Measurements from ENCODE around the gene POU2F2. TPM values are rescaled to one million over a fixed set of nuclear protein-coding genes. Genes with fewer than 3 reads are reported as not detected.

Gene POU2F2
- total and polyA plus RNA-seq, 9 of the 15 experiments (the other 6 are each of a cell fraction or from before 2014, with no cell fraction given): 0.03 to 0.68 (median 0.14) TPM

- ChIA-PET CTCF (ENCODE audit: low intra/inter-chr PET ratio) (no interaction called here), POLR2A (interaction anchor here (0.6 to 1.0 kb wide), 2 partner anchors 28 to 313 kb away, joined by 3 to 5 read pairs; no protein-coding TSS in a partner anchor)
- no peak overlapping the region for H3K27ac ChIP-seq (ENCODE audit: extremely low read depth, low read depth, low read length)
- TF ChIP-seq MTF1 (CRISPR knock-in tag; IDR thresholded peaks at IDR 0.05; ENCODE audit: borderline replicate concordance) (no peak), L3MBTL2 (IDR thresholded peaks at IDR 0.05) (0 out of 2 replicates have a peak, but pooled peaks have one; percentile 42)
- DNase-seq (ENCODE audit: extremely low read depth in 1 of 4, low spot score in 3 of 4) (no peak), FAIRE-seq (no peak), ATAC-seq (no peak)
- intact Hi-C loops (cut with micrococcal nuclease): no loop called here
- H4K20me1 ChIP-seq (replicated peaks; ENCODE audit: control insufficient read depth, insufficient read depth, low read length): no peaks in the 10 kb centered on the region
- H3K36me3 ChIP-seq (ENCODE audit: control insufficient read depth, insufficient read depth, low read length): no peaks in the 10 kb centered on the region
- H3K27me3 ChIP-seq (ENCODE audit: control insufficient read depth in 2 of 2, insufficient read depth in 2 of 2, low read length in 2 of 2): peaks cover 2 to 18% of the 10 kb centered on the region in 2 experiments; a peak in 3 of 5 replicates
- 0 out of 2 replicates have a peak overlapping the region, but pooled peaks have one; percentile 66 for H2AFZ ChIP-seq (ENCODE audit: low read depth, low read length)
- 45% methylated on average over 28 of the region's 36 CpGs for WGBS (ENCODE audit: insufficient coverage, low coverage, missing lambda C conversion rate)
- H3K4me3 ChIP-seq: no peak overlapping the region
- peaks cover 0 to 34% of the 10 kb centered on the region in 2 experiments; a peak in 4 of 5 replicates for H3K4me1 ChIP-seq (replicated peaks in 1 of 2; ENCODE audit: control insufficient read depth in 2 of 2, insufficient read depth in 2 of 2, low read length in 2 of 2)
- in situ Hi-C loops (cut with MboI): no loop called here
- H3K79me2 ChIP-seq (ENCODE audit: control insufficient read depth, insufficient read depth, low read length): no peaks in the 10 kb centered on the region
- no TSS peak for BruUV-seq (replicated peaks)
- no peaks in the 10 kb centered on the region for H3K9me1 ChIP-seq (ENCODE audit: control insufficient read depth, insufficient read depth, low read length)
- no peak overlapping the region for H3K4me2 ChIP-seq (ENCODE audit: insufficient read depth, low read length)
- no peaks in the 10 kb centered on the region for H3K9me3 ChIP-seq (replicated peaks; ENCODE audit: control insufficient read depth, insufficient read depth, low read depth, low read length)
- H3K9ac ChIP-seq (ENCODE audit: insufficient read depth in 1 of 2, low read depth in 2 of 2, low read length in 2 of 2): peak overlapping the region in 1 of 2 experiments; percentile 19; a peak in 1 of 4 replicates
Observed at GRCh38 chr19:42095142-42095813, 37.0 kb downstream of the POU2F2 start.

- no peaks in the 10 kb centered on the region for H4K20me1 ChIP-seq (replicated peaks; ENCODE audit: control insufficient read depth, insufficient read depth, low read length)
- FAIRE-seq (no peak), DNase-seq (ENCODE audit: extremely low read depth in 1 of 4, low spot score in 3 of 4) (no peak), ATAC-seq (no peak)
- peak overlapping the region in 1 of 2 experiments; percentile 19; a peak in 2 of 4 replicates for H3K9ac ChIP-seq (ENCODE audit: insufficient read depth in 1 of 2, low read depth in 2 of 2, low read length in 2 of 2)
- CTCF ChIA-PET (ENCODE audit: low intra/inter-chr PET ratio): no interaction called here
- no peaks in the 10 kb centered on the region for H3K9me3 ChIP-seq (replicated peaks; ENCODE audit: control insufficient read depth, insufficient read depth, low read depth, low read length)
- peaks cover 2 to 18% of the 10 kb centered on the region in 2 experiments; a peak in 3 of 5 replicates for H3K27me3 ChIP-seq (ENCODE audit: control insufficient read depth in 2 of 2, insufficient read depth in 2 of 2, low read length in 2 of 2)
- TF ChIP-seq PTRF (tag; IDR thresholded peaks at IDR 0.05) (no peak), TOE1 (IDR thresholded peaks at IDR 0.05; ENCODE audit: borderline replicate concordance) (no peak), TOE1 (CRISPR knock-in tag; IDR thresholded peaks at IDR 0.05; ENCODE audit: borderline replicate concordance, low read depth) (no peak), ETV1 (tag; conservative IDR thresholded peaks at IDR 0.05; ENCODE audit: low read depth) (0 out of 2 replicates have a peak, but pooled peaks have one; percentile 8), RCOR1 (IDR thresholded peaks at IDR 0.05; ENCODE audit: borderline replicate concordance in 1 of 2, low read depth in 2 of 2, low read length in 2 of 2) (no peak)
- 14% methylated on average over 3 of the region's 4 CpGs for WGBS (ENCODE audit: insufficient coverage, low coverage, missing lambda C conversion rate)
- in situ Hi-C loops (cut with MboI) (no loop called here), intact Hi-C loops (cut with micrococcal nuclease) (no loop called here)
- peaks cover 0 to 34% of the 10 kb centered on the region in 2 experiments; a peak in 4 of 5 replicates for H3K4me1 ChIP-seq (replicated peaks in 1 of 2; ENCODE audit: control insufficient read depth in 2 of 2, insufficient read depth in 2 of 2, low read length in 2 of 2)
- H3K27ac ChIP-seq (ENCODE audit: extremely low read depth, low read depth, low read length): no peak overlapping the region
- H3K36me3 ChIP-seq (ENCODE audit: control insufficient read depth, insufficient read depth, low read length): no peaks in the 10 kb centered on the region
- BruUV-seq (replicated peaks): no TSS peak
- H3K4me2 ChIP-seq (ENCODE audit: insufficient read depth, low read length): no peak overlapping the region
- POLR2A ChIA-PET: interaction anchor here (1.1 kb wide), 1 partner anchor 15 kb away, joined by 3 read pairs; no protein-coding TSS in a partner anchor
- H2AFZ ChIP-seq (ENCODE audit: low read depth, low read length): no peak overlapping the region; the same call in 1 of the 2 replicates
- H3K9me1 ChIP-seq (ENCODE audit: control insufficient read depth, insufficient read depth, low read length): no peaks in the 10 kb centered on the region
- no peak overlapping the region for H3K4me3 ChIP-seq
- no peaks in the 10 kb centered on the region for H3K79me2 ChIP-seq (ENCODE audit: control insufficient read depth, insufficient read depth, low read length)
Observed at GRCh38 chr19:42093926-42094325, 38.3 kb downstream of the POU2F2 start.

Data from K562 (cell line).